NCI-H82 treated with DMSO at 0.1 percent for 48 hours (cell line): Measurements from ENCODE around the gene AVEN.
"Not testable (repeated sequence)": the region's sequence is repeated elsewhere in the genome, so short reads cannot be mapped to it uniquely, and the experiment has no call there.

Experiments
- DNase-seq: peaks from one replicate; lab custom pipeline; 2025; ENCODE audit not compliant: unreplicated experiment; lab: John Stamatoyannopoulos, UW

The AVEN gene

DNA sequence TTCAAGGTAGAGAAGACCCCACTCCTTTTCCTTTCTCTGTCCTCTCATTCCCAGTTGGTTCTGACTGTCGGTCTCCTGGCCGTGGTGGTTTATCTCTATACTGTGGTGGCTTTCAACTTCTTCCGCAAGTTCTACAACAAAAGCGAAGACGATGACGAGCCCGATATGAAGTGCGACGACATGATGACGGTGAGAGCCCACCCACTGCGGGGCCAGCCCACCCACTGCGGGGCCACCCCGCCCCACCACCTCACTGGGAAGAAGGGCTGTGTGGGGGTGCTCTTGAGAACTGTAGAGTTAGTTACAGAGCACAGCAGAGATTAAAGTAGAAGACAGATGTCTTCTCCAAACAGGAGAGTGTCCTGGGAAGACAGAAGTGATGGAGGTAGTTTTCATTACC is 181.3 kb downstream of the AVEN start:
- DNase-seq = no peak

DNA sequence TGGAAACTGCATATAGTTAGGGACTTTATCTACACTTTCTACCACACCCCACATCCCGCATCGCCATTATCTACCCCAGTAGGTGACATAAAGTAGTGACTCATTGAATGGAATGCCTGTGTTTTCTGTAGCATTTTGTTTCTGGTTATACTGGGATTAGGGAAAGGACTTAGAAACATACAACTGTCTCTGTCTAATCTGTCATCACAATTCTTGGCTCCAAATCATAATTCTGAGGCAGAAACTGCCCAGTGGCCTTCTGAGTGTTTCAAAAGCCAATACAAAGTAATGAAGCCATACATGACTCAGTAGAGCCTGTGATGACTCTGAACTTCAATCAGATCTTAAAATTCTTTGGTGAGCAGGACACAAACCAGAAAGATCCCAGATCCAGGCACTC is 186.4 kb downstream of the AVEN start:
- no peak for DNase-seq

DNA sequence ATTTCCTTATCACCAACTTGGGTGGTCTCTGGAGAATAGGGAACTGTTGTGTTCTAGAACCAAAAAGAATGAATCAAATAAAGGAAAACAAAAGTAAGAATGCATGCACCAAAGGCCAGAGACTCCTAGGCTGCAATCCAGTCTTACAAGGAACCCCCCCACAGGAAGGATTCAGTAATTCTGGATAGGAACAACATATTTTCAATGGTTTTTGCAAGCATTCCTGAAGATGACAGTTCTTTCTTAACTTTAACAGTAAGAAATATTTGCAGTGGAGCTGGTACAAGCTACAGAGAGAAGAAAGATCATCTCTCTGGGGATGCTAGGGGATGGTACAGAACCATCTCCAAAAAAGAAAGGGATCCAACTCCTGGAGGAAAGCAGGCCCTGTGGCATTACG is 186.9 kb downstream of the AVEN start:
- DNase-seq = no peak

DNA sequence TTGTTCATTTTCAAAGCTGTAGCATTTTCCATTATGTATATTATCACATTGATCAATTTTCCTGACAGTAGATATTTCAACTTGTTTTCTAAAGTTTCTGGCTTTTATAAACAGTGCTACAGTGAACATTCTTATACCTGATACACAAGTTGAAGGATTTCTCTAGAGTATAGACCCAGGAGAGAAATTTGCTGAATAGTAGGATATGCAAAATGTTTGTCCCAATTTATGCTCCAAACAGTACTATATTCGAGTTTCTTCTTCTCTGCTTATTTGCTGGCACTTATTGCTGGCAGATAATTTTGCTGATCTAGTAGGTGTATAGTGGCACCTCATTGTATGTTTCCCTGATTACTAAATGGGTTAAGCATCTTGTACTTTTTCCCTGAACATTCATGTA is 187.9 kb downstream of the AVEN start:
- no peak for DNase-seq

DNA sequence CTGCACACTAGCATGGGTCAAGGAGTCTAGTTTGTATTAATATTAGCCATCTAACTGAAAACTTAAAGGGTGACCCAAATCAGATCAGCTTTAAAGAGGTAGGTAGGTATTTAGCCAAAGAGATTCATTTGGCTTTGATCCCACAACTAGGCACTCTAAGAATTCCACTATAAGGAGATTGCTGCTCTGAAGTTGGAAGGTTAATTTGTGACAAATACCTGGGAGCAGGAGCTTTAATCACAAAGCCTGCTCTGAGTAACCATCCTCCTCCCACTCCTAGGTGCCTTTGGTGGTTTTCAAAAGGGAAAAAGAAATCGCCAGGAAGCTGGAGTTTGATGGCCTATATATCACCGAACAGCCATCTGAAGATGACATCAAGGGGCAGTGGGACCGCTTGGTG is 191.0 kb downstream of the AVEN start:
- DNase-seq = no peak

DNA sequence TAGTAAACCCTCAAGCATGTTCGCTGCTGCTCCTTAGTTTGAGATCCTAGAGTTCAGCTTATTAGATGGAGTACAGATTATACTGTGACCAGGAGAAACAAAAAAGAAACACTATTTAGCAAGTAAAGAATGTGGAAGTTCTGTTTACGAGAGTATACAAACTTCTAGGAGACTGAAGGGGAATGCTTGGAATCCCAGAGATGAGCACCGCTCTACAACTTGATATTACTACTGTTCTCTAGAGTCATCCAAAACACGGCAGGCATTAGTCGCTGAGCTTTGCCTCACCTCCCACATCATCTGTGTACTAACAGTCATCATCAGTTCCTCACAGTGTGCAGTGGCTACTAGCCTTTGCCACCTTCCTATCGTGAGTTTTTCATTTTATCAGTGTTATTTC is 192.1 kb downstream of the AVEN start:
- no peak for DNase-seq

DNA sequence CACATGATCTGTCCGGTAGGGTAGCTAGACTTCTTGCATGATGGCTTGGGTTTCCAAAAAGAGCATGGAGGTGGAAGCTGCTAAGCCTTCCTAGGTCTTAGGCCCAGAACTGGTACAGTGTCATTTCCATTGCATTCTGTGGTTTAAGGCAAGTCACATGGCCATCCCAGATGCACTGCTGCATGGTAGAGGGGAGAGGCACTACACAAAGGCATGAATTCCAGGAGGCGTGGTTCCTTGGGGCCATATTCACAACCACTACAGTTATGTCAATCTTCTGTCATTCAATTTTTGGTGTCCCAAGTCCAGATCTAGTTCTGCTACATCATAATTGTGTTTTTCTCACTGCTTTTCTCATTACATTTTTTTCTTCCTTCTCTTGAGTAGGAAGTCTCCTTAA is 192.9 kb downstream of the AVEN start:
- DNase-seq = no peak

DNA sequence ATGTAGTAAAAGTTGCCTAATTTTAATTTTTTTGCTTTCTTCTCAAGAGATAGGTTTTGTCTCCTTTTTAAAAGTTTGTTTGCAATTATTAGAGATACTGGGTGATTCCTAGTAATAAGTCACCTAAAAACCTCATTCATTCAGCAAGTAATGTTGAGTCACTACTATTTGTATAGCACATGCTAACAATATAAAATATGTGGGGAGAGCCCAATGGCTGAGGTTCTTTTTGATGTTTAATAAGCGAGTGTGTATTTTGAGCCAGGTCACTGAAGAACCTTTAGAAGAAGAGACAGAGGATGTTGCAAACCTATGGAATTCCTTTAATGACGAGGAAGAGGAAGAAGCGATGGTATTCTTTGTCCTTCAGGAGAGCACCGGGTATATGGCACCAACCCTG is 194.4 kb downstream of the AVEN start:
- no peak for DNase-seq

DNA sequence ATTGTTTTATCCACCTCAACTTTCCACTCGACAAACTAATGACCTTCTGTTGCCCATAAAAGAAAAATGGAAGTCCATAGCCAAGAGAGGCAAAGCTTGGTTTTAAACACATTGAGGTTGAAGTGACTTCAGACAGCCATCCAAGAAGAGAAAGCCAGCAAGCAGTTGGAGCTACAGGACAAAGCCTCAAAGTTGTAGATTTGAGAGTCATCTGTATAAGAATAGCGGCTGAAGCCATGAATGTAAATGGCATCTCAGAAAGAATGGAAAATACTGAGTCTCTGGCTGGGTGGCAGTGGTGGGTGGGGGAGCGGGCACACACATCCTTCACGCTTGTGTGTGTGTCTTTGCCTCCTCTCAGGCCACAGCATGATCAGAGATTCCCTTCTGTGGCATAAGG is 194.8 kb downstream of the AVEN start:
- DNase-seq = no peak

DNA sequence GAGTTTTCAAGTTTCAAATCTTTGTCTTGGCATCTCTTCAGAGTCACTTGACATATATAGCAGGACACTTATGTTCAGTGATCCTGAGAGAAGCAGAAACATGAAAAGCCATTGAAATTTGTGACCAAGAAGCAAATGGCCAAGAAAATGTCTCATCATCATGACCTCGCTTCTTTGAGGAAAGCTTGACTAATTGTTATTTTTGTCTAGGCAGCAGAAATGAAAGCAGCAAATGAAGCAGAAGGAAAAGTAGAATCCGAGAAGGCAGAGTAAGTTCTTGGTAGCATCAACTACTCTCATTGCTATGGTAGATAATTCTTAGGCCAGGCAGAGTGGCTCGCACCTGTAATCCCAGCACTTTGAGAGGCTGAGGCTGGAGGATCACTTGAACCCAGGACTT is 198.4 kb downstream of the AVEN start:
- DNase-seq = no peak

DNA sequence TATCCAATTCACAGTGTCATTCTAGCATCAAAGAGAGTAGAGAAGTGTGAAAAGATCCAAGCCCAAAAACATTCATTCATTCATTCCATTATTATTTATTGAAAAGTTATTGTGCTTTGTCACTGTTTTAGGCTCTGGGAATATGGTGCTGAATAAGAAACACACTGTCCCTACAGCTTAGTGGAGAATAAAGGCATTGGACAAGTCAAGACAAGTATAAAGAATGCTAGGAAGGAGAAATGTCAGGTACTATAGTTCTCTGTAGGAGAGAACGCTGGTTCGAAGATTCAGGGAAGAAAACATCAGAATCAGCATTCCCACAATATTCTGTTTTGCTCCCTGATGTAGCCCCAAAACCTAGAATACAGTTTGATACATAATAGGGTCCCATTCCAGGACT is 199.5 kb downstream of the AVEN start:
- DNase-seq = no peak

DNA sequence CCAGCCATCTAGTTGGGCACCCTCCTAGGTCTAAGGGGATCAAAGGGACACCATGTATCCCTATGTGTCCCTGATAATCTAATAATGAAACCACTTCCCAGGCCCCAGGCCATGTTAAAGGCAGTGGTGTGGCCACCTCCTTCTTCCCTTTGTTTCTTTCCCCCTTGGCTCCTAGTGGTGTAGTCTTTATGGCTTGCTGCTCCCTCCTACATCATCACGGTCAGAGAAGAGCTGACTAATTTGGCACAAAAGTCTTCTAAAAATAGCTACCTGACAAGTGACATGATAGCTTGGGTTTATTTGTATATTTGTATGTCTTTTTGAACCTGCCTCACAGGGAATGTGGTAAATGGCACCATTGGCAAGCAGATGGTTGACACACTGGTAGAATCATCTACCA is 201.7 kb downstream of the AVEN start:
- DNase-seq = no peak

DNA sequence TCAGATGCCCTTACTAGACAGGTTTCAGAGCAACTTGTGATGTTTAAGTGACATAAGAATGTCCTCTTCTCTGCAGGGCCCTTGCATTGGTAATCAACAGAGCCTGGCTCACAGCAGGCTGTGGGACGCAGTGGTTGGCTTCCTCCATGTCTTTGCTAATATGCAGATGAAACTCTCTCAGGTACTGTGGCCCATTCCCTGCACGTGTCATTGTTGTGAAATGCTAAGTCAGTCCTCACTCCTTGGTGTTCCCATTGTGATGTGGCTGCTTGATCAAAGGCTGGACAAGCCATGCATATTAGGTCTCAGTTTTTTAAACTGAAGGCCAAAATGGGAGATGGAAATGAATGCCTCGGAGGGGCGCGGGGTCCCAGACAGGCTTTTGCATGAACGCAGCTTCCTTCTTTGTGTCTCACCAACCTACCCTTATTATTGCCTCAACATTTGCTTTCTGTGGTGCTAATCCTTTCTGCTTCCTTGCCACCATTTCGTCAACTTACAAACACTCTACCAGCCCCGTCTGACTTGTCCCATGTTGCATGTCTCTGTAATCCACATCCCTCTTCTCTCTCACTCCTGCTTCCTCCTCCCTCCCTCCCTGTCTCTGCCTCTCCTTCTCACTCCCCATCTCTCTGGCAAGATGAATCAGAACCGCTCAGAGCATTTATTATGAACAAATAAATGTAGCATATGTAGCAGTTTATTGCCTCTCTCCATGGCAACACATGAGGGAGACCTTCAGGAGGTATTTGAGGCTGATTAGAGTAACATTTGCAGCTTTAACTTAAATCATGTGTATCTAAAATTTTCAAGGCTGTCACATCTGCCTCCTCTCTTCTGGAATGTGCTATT is 203.9 kb downstream of the AVEN start:
- no peak for DNase-seq

DNA sequence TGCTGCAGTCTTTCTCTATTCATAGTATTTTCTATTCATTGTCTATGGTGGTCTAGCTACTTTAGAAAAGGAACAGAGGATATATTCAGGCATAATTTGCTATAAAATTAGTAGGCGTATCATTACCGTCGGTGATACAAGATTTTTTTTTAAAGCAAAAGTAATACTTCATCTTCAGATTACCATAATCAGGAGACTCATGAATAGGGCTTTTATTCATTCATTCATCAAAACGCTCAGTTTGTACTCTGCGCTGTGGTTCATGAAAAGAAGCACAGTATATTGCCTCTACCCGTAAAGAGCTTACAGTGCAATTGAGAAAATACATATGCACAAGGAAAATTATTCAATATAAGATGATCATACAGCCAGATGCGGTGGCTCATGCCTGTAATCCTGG is 207.4 kb downstream of the AVEN start:
- no peak for DNase-seq

DNA sequence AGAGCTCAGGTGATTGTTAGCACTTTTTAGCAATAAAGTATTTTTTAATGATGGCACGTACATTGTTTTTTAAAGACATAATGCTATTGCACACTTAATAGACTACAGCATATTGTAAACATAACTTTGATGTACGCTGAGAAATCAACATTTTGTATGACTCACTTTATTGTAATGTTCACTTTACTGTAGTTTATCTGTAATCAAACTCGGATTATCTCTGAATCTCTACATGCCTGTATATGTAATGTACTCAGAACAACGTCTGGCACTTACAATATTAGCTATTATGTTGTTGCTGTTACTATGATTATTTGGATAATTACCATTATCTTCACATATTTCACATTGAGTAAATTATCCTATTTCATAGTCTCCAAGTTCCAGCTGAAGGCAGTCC is 208.7 kb downstream of the AVEN start:
- DNase-seq = no peak

DNA sequence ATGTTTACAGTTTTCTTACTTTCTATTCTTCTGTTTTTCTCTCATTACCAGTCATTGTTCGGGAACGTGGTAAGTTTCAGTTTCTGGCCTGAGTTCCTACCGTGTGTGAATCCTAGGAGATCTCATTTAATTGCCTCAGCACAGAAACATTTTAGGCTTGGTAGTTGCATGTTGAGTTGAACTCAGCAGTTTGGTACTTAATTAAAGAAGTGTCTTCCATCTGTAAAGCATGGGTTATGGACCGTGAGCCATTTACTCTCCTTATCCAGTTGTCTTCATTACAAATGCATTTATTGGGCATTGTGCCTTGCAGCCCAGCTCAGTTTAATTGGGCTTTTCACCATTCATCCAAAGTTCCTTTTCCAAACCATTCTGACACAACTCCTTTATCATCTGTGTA is 212.8 kb downstream of the AVEN start:
- DNase-seq = no peak

DNA sequence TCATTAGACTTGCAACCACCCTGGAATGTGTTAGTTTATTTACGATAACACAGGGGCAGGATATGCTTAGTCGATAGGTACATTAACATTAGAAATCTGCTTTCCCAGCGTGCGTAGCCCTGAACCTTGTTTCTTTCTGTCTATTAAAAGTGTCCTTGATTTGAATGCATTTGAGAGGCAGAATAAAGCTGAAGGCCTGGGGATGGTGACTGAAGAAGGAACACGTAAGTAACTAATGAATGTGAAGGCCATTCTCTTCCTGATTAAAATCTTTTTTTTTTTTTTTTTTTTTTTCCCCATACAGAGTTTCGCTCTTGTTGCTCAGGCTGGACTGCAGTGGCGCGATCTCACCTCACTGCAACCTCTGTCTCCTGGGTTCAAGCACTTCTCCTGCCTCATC is 213.6 kb downstream of the AVEN start:
- DNase-seq = no peak

DNA sequence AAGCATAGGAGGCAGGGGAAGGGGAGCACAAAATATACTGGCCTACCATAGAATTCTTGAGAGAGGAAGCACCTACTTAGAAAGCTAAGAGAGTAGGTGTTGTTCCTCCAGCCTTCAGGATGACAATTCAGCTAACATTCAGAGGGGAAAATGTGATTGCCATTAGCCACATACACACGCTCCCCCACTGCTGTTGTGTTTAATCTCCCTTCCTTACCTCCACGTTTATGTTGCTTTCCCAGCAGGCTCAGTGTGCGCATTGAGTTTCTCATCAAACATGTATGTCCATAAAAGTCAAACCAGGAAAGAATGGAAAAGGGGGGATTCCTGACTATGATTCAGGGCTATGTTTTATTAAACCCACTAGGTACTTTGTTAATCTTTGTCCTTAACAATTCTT is 215.9 kb downstream of the AVEN start:
- DNase-seq = no peak

DNA sequence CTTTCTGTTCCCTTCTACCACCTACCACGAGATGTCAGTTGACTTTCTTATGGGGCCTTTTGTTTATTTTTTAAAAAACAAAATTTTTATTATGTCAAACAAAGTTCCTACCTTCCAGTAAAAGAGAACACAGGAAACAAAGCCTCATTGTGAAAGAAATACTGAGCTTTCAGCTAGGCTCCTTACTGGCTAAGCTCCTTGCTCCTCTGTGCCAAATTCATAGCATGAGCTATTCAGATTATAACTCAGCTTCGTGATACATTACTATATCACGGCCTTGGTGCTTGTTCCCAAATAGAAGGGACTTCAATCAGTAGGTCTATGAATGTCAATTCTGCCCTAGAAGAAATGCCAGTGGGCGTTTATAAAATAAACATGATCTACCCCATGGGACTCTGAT is 216.5 kb downstream of the AVEN start:
- no peak for DNase-seq

DNA sequence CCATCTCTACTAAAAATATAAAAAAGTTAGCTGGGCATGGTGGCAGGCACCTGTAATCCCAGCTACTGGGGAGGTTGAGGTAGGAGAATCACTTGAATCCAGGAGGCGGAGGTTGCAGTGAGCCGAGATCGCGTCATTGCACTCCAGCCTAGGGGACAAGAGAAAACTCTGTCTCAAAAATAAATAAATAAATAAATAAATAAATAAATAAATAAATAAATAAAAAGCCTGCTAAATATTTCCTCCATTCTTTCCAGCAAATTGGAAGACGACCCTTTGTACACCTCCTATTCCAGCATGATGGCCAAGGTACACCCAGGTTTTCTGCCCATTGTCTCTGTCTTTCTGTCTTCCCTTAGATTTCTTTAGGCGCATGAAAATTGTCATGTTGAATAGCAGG is 219.5 kb downstream of the AVEN start:
- DNase-seq = not testable (repeated sequence)
